Spleen (tissue), 11 donors: Measurements from ENCODE around the gene KCND2. TPM values are rescaled to one million over a fixed set of nuclear protein-coding genes. Genes with fewer than 3 reads are reported as not detected.
"Not testable (repeated sequence)": the region's sequence is repeated elsewhere in the genome, so short reads cannot be mapped to it uniquely, and the experiment has no call there.

Source experiments
- DNase-seq: peaks from one replicate; pipeline ENCODE4 v3.0.0-alpha.2; 2020
- H3K27ac ChIP-seq, 8 donors: fragments of 200-600 bp; sonication (generic) in 7 of 8; 1 replicate in 4 of 8; 2 replicates in 4 of 8; pipeline versions ENCODE4 v1.5.0 to v1.8.0; 2016 to 2021; ENCODE audit warnings: inconsistent platforms in 4 of 8, mild to moderate bottlenecking in 4 of 8, moderate library complexity in 1 of 8
- H3K27me3 ChIP-seq, 7 donors: fragments of 200-600 bp; sonication (generic) in 6 of 7; replicated peaks in 1 of 7; 1 replicate in 4 of 7; 2 replicates in 3 of 7; pipeline versions ENCODE4 v1.5.0 to v1.8.0; 2016 to 2021; ENCODE audit warnings: inconsistent platforms in 3 of 7, mild to moderate bottlenecking in 1 of 7
- H3K36me3 ChIP-seq, 6 donors: fragments of 200-600 bp; sonication (generic) in 5 of 6; 1 replicate in 4 of 6; 2 replicates in 2 of 6; pipeline versions ENCODE4 v1.5.0 to v1.8.0; 2016 to 2021; ENCODE audit warnings: inconsistent platforms in 2 of 6
- H3K4me1 ChIP-seq, 6 donors: fragments of 200-600 bp; sonication (generic) in 5 of 6; 1 replicate in 3 of 6; 2 replicates in 3 of 6; pipeline versions ENCODE4 v1.5.0 to v1.8.0; 2016 to 2021; ENCODE audit warnings: inconsistent platforms in 3 of 6
- H3K4me3 ChIP-seq, 8 donors: fragments of 200-600 bp; sonication (generic) in 7 of 8; 1 replicate in 4 of 8; 2 replicates in 4 of 8; pipeline versions ENCODE4 v1.5.0 to v1.8.0; 2016 to 2021; ENCODE audit warnings: inconsistent platforms in 4 of 8, mild to moderate bottlenecking in 4 of 8, moderate library complexity in 2 of 8
- H3K9me3 ChIP-seq, 8 donors: fragments of 200-600 bp; sonication (generic) in 7 of 8; 1 replicate in 4 of 8; 2 replicates in 4 of 8; pipeline versions ENCODE4 v1.5.0 to v1.8.0; 2016 to 2021; ENCODE audit warnings: inconsistent platforms in 4 of 8
- CTCF ChIP-seq, 11 experiments: fragments of 200-600 bp in 7 of 11; fragments of 450-650 bp in 4 of 11; sonication (generic) in 4 of 11; IDR thresholded peaks in 8 of 11; conservative IDR thresholded peaks in 3 of 11; 1 replicate in 7 of 11; 2 replicates in 4 of 11; pipeline versions ENCODE4 v1.4.0 to v1.8.0; 2016 to 2021; ENCODE audit warnings: antibody characterized with exemption in 11 of 11, inconsistent platforms in 4 of 11, mild to moderate bottlenecking in 1 of 11
- POLR2A ChIP-seq, 3 donors: fragments of 450-650 bp; IDR thresholded peaks; one replicate each; pipeline ENCODE4 v1.5.1; 2017; ENCODE audit warnings: antibody characterized with exemption in 3 of 3, mild to moderate bottlenecking in 1 of 3
- POLR2AphosphoS5 ChIP-seq, 3 donors: sonication (generic); formaldehyde crosslinking; IDR thresholded peaks; one replicate each; pipeline ENCODE4 v1.5.1; 2017; ENCODE audit warnings: antibody characterized with exemption in 3 of 3
- WGBS, 5 donors: extraction: QIAGEN DNeasy Blood & Tissue Kit in 3 of 5; methylation state at CpG; one replicate each; pipeline versions ENCODE4 v1.1.5 to v1.1.7; 2013 to 2018; 5-methylcytosine and 5-hydroxymethylcytosine counted together
- intact Hi-C: fragments of 100-400 bp; cut with DNase I; formaldehyde crosslinking; loops from one replicate; pipeline ENCODE4 v1.15.0; 2023; ENCODE audit warnings: low total_unique reads
- polyA plus RNA-seq, 3 donors: library from polyadenylated mRNA; stranded (reverse); fragments of 200-250 nt; gene quantifications; one replicate each; pipeline ENCODE4 v1.2.1, GENCODE V29; 2013
- total RNA-seq, 7 donors: library from RNA; depleted of rRNA in 3 of 7; stranded (reverse); fragments of >200 nt in 3 of 7; fragmentation: NEBNext Ultra II Directional in 4 of 7; extraction: Animal tissue kit (Norgen Biotek cat#: 25700) in 4 of 7; gene quantifications; one replicate each; pipeline versions ENCODE4 v1.1.0 to v1.2.1, GENCODE V29; 2016 to 2021
- donor health status: healthy with polysubstance abuse.
- donor health status: DM: no; HTN: no; CAD: no; lungs with moderate emphysema.
- donor health status: DM: no; HTN: no; CAD: no.
- donor health status: Bipolar disorder and iron deficiency.
- donor health status: healthy.
- donor health status: DM: no; HTN: no; CAD: no.
- donor health status: DM: yes; HTN: yes; CAD: no.

Gene KCND2
- total and polyA plus RNA-seq, 10 donors = 0.02 to 0.80 (median 0.26) TPM; not detected in 1

GRCh38 chr7:120554960-120555571 lies 282.1 kb downstream of the KCND2 start:
- DNase-seq = no peak
- Histone ChIP-seq H3K4me3 (no peak overlapping the region), H3K9me3 (no peaks in the 10 kb centered on the region), H3K27me3 (no peaks in the 10 kb centered on the region), H3K4me1 (no peaks in the 10 kb centered on the region), H3K36me3 (no peaks in the 10 kb centered on the region), H3K27ac (no peak overlapping the region)
- intact Hi-C loops = no loop called here
- no peak for TF ChIP-seq POLR2AphosphoS5 (IDR thresholded peaks at IDR 0.05)
- peak in 4 of 11 experiments; percentile 17 to 27 (median 20) for TF ChIP-seq CTCF (IDR thresholded peaks at IDR 0.05 in 8 of 11, conservative IDR thresholded peaks at IDR 0.05 in 3 of 11)

- no peak for DNase-seq
- TF ChIP-seq POLR2AphosphoS5 (IDR thresholded peaks at IDR 0.05) (no peak), POLR2A (IDR thresholded peaks at IDR 0.05) (no peak), CTCF (IDR thresholded peaks at IDR 0.05 in 8 of 11, conservative IDR thresholded peaks at IDR 0.05 in 3 of 11) (no peak)
- no peaks in the 10 kb centered on the region for H3K27me3 ChIP-seq
- no peak overlapping the region for H3K27ac ChIP-seq
- no peaks in the 10 kb centered on the region for H3K4me1 ChIP-seq
- H3K4me3 ChIP-seq = no peak overlapping the region
- intact Hi-C loops = loop anchor here (10.0 kb wide), 1 partner anchor 59 kb away; no protein-coding TSS in a partner anchor
- WGBS, 5 donors = 49 to 60% (median 54%) methylated on average over 1 of the region's 1 CpG
- no peaks in the 10 kb centered on the region for H3K9me3 ChIP-seq
- H3K36me3 ChIP-seq = no peaks in the 10 kb centered on the region
Measured at GRCh38 chr7:120564145-120564544, 291.2 kb downstream of the KCND2 start.

DNA sequence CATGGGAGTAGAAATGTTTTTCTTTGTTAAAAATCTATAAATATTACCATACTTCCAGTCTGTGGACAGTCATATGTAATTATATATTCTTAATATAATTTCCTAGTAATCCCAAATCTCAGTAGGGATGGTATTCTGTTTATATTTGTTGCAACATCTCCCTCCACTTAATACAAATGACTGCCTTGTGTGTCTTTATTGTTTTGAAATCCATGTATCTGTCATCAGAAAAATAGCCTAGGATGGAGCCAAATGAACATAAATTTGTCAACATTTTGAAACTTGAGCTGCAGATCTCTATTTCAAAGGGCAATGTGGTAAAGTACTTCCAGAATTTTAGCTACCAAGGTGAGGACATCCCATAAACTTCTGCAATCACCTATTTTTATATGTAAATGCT lies 294.2 kb downstream of the KCND2 start:
- Histone ChIP-seq H3K36me3 (no peaks in the 10 kb centered on the region), H3K27me3 (no peaks in the 10 kb centered on the region), H3K4me1 (no peaks in the 10 kb centered on the region), H3K9me3 (no peaks in the 10 kb centered on the region), H3K4me3 (no peak overlapping the region), H3K27ac (no peak overlapping the region)
- intact Hi-C loops = loop anchor here (10.0 kb wide), 1 partner anchor 62 kb away; no protein-coding TSS in a partner anchor
- no peak for DNase-seq
- no peak for TF ChIP-seq POLR2AphosphoS5 (IDR thresholded peaks at IDR 0.05)
- no peak for TF ChIP-seq POLR2A (IDR thresholded peaks at IDR 0.05)
- no peak for TF ChIP-seq CTCF (IDR thresholded peaks at IDR 0.05 in 8 of 11, conservative IDR thresholded peaks at IDR 0.05 in 3 of 11)

DNA sequence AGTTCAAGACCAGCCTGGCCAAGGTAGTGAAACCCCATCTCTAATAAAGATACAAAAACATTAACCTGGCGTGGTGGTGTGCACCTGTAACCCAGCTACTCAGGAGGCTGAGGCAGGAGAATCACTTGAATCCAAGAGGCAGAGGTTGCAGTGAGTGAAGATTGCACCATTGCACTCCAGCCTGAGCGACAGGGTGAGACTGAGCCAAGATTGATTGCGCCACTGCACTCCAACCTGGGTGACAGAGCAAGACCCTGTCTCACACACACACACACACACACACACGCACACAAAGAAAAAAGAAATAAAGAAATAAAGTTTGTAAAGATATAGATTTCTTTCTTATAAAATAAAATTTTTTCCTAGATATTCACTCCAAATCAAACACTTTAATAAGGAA lies 305.7 kb downstream of the KCND2 start:
- H3K36me3 ChIP-seq, H3K4me1 ChIP-seq, H3K9me3 ChIP-seq, H3K4me3 ChIP-seq, H3K27ac ChIP-seq, intact Hi-C loops, DNase-seq, H3K27me3 ChIP-seq: not testable (repeated sequence)
- WGBS, 5 donors = 81 to 89% (median 84%) methylated on average over 4 of the region's 4 CpGs

DNA sequence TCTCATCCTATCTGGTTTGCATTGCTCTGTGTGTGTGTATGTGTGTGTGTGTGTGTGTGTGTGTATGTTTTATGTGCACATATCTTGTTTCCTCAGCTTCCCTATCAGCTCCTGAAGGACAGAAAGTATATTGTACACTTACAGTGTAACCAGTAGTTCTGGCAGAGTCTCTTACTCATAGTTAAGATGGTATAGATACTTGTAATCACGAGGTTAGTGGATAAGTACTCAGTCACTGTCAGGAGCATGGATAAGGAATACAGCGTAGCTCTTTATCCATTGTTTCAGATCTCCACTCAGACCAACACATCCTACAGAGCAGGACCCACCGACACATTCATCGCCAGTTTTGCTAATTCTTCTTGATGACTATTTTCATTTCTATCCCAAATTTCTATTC lies 309.9 kb downstream of the KCND2 start:
- Histone ChIP-seq H3K27ac (no peak overlapping the region), H3K4me1 (no peaks in the 10 kb centered on the region), H3K9me3 (no peaks in the 10 kb centered on the region), H3K27me3 (no peaks in the 10 kb centered on the region), H3K4me3 (no peak overlapping the region), H3K36me3 (no peaks in the 10 kb centered on the region)
- TF ChIP-seq POLR2AphosphoS5 (IDR thresholded peaks at IDR 0.05) = no peak
- TF ChIP-seq POLR2A (IDR thresholded peaks at IDR 0.05) = no peak
- TF ChIP-seq CTCF (IDR thresholded peaks at IDR 0.05 in 8 of 11, conservative IDR thresholded peaks at IDR 0.05 in 3 of 11) = no peak
- no peak for DNase-seq
- 84 to 87% (median 85%) methylated on average over 4 of the region's 4 CpGs for WGBS, 5 donors
- intact Hi-C loops = no loop called here
